ENCODE results near the gene SPX.

Gene SPX

DNA sequence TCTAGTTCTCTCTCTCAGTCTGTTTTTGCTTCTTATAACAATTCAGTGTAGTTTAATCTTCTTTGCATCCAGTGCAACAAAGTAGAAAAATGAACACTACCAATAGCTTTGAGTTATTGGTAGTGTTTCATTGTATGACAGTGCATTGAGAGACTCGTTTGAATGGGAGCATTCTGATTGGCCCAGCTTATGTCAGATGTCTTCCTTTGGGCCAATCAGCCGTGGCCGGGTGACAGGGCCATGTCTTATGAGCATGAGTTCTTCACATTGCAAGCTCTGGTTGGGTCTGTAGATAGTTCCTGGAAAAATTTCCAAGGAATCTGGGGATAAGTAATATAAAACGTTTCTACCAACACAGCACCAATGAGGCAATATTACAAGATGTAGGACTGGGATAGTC is 42.0 kb downstream of the SPX start:
- no peaks in the 10 kb centered on the region for H3K4me1 ChIP-seq (ENCODE audit: control insufficient read depth, insufficient read depth, low read length, poor library complexity, severe bottlenecking)
- H3K27ac ChIP-seq (ENCODE audit: insufficient read depth, low read length, poor library complexity, severe bottlenecking): no peak overlapping the region
- no peak for DNase-seq
- H3K27me3 ChIP-seq (replicated peaks; ENCODE audit: control insufficient read depth, insufficient read depth, low read length, poor library complexity, severe bottlenecking): no peaks in the 10 kb centered on the region
- no peak overlapping the region for H3K4me3 ChIP-seq (ENCODE audit: insufficient read depth, low read depth, low read length, poor library complexity, severe bottlenecking)
- no peaks in the 10 kb centered on the region for H3K36me3 ChIP-seq (ENCODE audit: control insufficient read depth, insufficient read depth, low read length)
- no peaks in the 10 kb centered on the region for H3K9me3 ChIP-seq (ENCODE audit: control insufficient read depth, low read length)

DNA sequence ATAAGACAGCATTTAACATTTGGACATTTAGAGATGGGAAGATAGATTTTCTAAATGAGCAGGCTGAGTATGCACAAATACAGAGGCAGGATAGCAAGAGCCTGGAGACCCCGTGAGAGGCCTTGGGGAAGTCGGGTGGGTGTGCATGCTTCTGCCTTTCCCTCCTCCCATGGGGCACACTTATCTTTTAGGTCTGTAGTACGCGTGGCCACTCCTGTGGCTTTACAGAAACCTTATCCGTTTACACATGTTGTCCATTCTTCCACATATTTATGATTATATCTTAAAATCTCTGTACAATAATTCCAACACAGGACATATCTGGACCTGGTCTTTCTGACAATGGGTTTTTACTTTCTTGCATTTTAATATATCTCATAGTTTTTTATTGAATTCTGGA is 45.0 kb downstream of the SPX start:
- Histone ChIP-seq H3K36me3 (ENCODE audit: control insufficient read depth, insufficient read depth, low read length) (no peaks in the 10 kb centered on the region), H3K27ac (ENCODE audit: insufficient read depth, low read length, poor library complexity, severe bottlenecking) (no peak overlapping the region), H3K4me3 (ENCODE audit: insufficient read depth, low read depth, low read length, poor library complexity, severe bottlenecking) (no peak overlapping the region), H3K27me3 (replicated peaks; ENCODE audit: control insufficient read depth, insufficient read depth, low read length, poor library complexity, severe bottlenecking) (no peaks in the 10 kb centered on the region), H3K4me1 (ENCODE audit: control insufficient read depth, insufficient read depth, low read length, poor library complexity, severe bottlenecking) (no peaks in the 10 kb centered on the region), H3K9me3 (ENCODE audit: control insufficient read depth, low read length) (no peaks in the 10 kb centered on the region)
- DNase-seq: no peak

- H3K4me1 ChIP-seq (ENCODE audit: control insufficient read depth, insufficient read depth, low read length, poor library complexity, severe bottlenecking): no peaks in the 10 kb centered on the region
- H3K36me3 ChIP-seq (ENCODE audit: control insufficient read depth, insufficient read depth, low read length): no peaks in the 10 kb centered on the region
- no peak for DNase-seq
- no peaks in the 10 kb centered on the region for H3K9me3 ChIP-seq (ENCODE audit: control insufficient read depth, low read length)
- no peaks in the 10 kb centered on the region for H3K27me3 ChIP-seq (replicated peaks; ENCODE audit: control insufficient read depth, insufficient read depth, low read length, poor library complexity, severe bottlenecking)
- no peak overlapping the region for H3K4me3 ChIP-seq (ENCODE audit: insufficient read depth, low read depth, low read length, poor library complexity, severe bottlenecking)
- no peak overlapping the region for H3K27ac ChIP-seq (ENCODE audit: insufficient read depth, low read length, poor library complexity, severe bottlenecking)
Measured at GRCh38 chr12:21573733-21574358, 47.8 kb downstream of the SPX start.

DNA sequence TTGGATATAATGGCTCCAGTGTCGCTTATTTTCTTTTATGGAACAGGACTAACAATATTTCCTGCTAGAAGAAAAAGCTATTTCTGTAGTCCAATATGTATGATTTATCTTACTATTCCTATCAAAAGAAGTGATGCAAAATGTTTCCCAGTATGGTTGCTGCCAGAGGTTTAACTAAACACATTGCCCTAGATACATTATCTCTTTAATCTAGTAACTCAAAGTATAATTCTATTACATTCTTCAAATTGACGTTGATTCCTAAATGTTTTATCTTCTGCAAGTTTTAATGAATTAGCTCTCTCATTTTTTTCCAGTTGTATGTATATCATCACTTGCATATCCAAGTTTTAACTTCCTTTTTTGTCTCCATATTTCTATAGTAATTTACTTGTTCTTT is 50.3 kb downstream of the SPX start:
- Histone ChIP-seq H3K27me3 (replicated peaks; ENCODE audit: control insufficient read depth, insufficient read depth, low read length, poor library complexity, severe bottlenecking) (no peaks in the 10 kb centered on the region), H3K36me3 (ENCODE audit: control insufficient read depth, insufficient read depth, low read length) (no peaks in the 10 kb centered on the region), H3K4me3 (ENCODE audit: insufficient read depth, low read depth, low read length, poor library complexity, severe bottlenecking) (no peak overlapping the region), H3K27ac (ENCODE audit: insufficient read depth, low read length, poor library complexity, severe bottlenecking) (no peak overlapping the region), H3K9me3 (ENCODE audit: control insufficient read depth, low read length) (no peaks in the 10 kb centered on the region), H3K4me1 (ENCODE audit: control insufficient read depth, insufficient read depth, low read length, poor library complexity, severe bottlenecking) (no peaks in the 10 kb centered on the region)
- no peak for DNase-seq

- Histone ChIP-seq H3K4me1 (ENCODE audit: control insufficient read depth, insufficient read depth, low read length, poor library complexity, severe bottlenecking) (no peaks in the 10 kb centered on the region), H3K36me3 (ENCODE audit: control insufficient read depth, insufficient read depth, low read length) (no peaks in the 10 kb centered on the region), H3K9me3 (ENCODE audit: control insufficient read depth, low read length) (no peaks in the 10 kb centered on the region), H3K27me3 (replicated peaks; ENCODE audit: control insufficient read depth, insufficient read depth, low read length, poor library complexity, severe bottlenecking) (no peaks in the 10 kb centered on the region), H3K27ac (ENCODE audit: insufficient read depth, low read length, poor library complexity, severe bottlenecking) (no peak overlapping the region), H3K4me3 (ENCODE audit: insufficient read depth, low read depth, low read length, poor library complexity, severe bottlenecking) (no peak overlapping the region)
- DNase-seq: no peak
Measured at GRCh38 chr12:21577516-21577915, 51.4 kb downstream of the SPX start.

- H3K36me3 ChIP-seq (ENCODE audit: control insufficient read depth, insufficient read depth, low read length): no peaks in the 10 kb centered on the region
- H3K27ac ChIP-seq (ENCODE audit: insufficient read depth, low read length, poor library complexity, severe bottlenecking): no peak overlapping the region
- DNase-seq: no peak
- H3K9me3 ChIP-seq (ENCODE audit: control insufficient read depth, low read length): no peaks in the 10 kb centered on the region
- no peaks in the 10 kb centered on the region for H3K27me3 ChIP-seq (replicated peaks; ENCODE audit: control insufficient read depth, insufficient read depth, low read length, poor library complexity, severe bottlenecking)
- no peak overlapping the region for H3K4me3 ChIP-seq (ENCODE audit: insufficient read depth, low read depth, low read length, poor library complexity, severe bottlenecking)
- no peaks in the 10 kb centered on the region for H3K4me1 ChIP-seq (ENCODE audit: control insufficient read depth, insufficient read depth, low read length, poor library complexity, severe bottlenecking)
Measured at GRCh38 chr12:21580748-21581516, 54.8 kb downstream of the SPX start.

Data from effector memory CD4-positive, alpha-beta T cell (primary cell).